GM10266 (cell line): ENCODE measurements around the gene DNAAF1.
"Not testable (repeated sequence)": the region's sequence is repeated elsewhere in the genome, so short reads cannot be mapped to it uniquely, and the experiment has no call there.

Experiments used
- DNase-seq: peaks from one replicate; pipeline ENCODE4 v3.0.0; 2012; ENCODE audit errors: extremely low spot score
- TF ChIP-seq, protein P1 (sequence below): IDR thresholded peaks from 2 replicates; pipeline ENCODE4 v1.5.1; 2012; ENCODE audit warnings: mild to moderate bottlenecking, low read depth; ENCODE audit not compliant: control insufficient read depth, insufficient read depth; ENCODE audit errors: missing control alignments

Gene DNAAF1

GRCh38 chr16:84212631-84213030 lies 67.5 kb downstream of the DNAAF1 start:
- DNase-seq = no peak
- TF ChIP-seq, protein P1, sequence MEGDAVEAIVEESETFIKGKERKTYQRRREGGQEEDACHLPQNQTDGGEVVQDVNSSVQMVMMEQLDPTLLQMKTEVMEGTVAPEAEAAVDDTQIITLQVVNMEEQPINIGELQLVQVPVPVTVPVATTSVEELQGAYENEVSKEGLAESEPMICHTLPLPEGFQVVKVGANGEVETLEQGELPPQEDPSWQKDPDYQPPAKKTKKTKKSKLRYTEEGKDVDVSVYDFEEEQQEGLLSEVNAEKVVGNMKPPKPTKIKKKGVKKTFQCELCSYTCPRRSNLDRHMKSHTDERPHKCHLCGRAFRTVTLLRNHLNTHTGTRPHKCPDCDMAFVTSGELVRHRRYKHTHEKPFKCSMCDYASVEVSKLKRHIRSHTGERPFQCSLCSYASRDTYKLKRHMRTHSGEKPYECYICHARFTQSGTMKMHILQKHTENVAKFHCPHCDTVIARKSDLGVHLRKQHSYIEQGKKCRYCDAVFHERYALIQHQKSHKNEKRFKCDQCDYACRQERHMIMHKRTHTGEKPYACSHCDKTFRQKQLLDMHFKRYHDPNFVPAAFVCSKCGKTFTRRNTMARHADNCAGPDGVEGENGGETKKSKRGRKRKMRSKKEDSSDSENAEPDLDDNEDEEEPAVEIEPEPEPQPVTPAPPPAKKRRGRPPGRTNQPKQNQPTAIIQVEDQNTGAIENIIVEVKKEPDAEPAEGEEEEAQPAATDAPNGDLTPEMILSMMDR = no peak

DNA sequence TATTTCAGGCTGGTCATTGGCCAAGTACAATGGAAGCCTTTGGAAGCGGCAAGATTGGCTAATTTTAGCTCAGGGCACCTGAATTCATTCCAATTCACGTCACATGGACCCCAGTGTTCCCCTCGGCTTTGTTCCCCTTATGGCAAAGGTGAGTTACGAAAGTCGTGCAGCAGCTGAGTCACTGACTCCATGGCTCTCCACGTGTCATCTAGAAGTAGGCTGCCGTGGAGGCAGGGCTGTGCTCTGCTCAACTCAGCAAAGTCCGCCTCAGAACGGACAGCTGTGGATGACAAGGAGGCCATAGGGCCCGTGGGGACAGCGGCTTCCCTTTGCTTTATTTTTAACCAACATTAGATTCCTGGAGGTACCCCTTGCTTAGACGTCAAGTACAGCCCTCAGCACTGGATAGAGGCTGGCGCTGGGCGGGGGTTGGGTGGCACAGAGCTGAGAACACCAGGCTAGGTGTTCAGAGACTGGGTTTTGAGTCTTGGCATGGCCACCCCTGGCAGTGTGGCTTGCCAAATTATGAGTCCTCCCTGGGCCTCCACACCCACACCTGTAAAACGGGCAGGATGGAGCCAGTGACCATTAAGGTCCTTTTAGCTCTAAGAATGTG lies 69.5 kb downstream of the DNAAF1 start:
- TF ChIP-seq, protein P1 = no peak
- DNase-seq = no peak

DNA sequence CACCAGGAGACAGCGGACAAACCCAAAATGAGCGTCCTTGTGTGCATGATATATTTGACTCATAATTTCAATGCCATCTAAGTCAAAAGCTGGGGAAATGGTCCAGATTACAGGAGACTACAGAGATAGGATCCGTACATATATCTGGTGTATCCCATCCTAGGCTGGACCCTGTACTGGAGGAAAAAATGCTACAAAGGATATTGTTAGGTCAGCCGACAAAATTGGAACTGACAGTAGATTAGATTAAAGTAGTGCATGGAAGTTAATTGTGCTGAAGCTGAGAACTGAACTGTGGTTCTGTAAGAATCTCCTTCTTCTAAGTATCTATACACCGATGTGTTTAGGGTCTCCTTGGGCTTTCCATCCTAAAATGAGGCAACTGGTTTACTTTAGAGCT lies 70.4 kb downstream of the DNAAF1 start:
- TF ChIP-seq, protein P1 = no peak
- no peak for DNase-seq

DNA sequence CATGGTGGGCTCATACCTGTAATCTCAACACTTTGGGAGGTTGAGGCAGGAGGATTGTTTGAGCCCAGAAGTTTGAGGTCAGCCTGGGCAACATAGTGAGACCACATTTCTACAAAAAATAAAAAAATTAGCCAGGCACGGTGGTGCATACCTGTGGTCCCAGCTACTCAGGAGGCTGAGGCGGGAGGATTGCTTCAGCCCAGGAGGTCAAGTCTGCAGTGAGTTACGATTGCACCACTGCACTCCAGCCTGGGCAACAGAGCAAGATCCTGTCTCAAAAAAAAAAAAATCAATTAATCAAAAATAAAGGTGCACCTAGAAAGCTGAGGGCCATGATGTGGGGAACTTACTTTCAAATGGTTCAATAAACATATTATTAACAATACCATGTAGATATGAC lies 71.0 kb downstream of the DNAAF1 start:
- DNase-seq = not testable (repeated sequence)

- TF ChIP-seq, protein P1 = no peak
- DNase-seq = no peak
Observed at GRCh38 chr16:84218176-84218823, 73.2 kb downstream of the DNAAF1 start.

- DNase-seq = no peak
- TF ChIP-seq, protein P1 = no peak
Observed at GRCh38 chr16:84218956-84219355, 73.8 kb downstream of the DNAAF1 start.

- DNase-seq = no peak
- TF ChIP-seq, protein P1 = no peak
Observed at GRCh38 chr16:84220851-84221250, 75.7 kb downstream of the DNAAF1 start.
